ENCODE results near the gene TRIM75. TPM values are rescaled to one million over a fixed set of nuclear protein-coding genes. Genes with fewer than 3 reads are reported as not detected.

TRIM75 gene
- total and polyA plus RNA-seq, 2 experiments from 2014 or later = not detected

GRCh38 chr4:165060938-165061337 lies 7.3 kb downstream of the TRIM75 start:
- Mint-ChIP-seq H3K4me1 (no peaks in the 10 kb centered on the region), H3K27ac (no peak overlapping the region), H3K27me3 (ENCODE audit: insufficient read depth, low read depth, poor library complexity) (no peaks in the 10 kb centered on the region), H3K4me3 (no peak overlapping the region), H3K9me3 (no peaks in the 10 kb centered on the region), H3K36me3 (ENCODE audit: low read depth) (no peaks in the 10 kb centered on the region)
- no peaks in the 10 kb centered on the region for H3K36me3 ChIP-seq (ENCODE audit: insufficient read depth)
- 0 out of 2 replicates have a peak, but pooled peaks cover 3% of the 10 kb centered on the region for H3K9me2 ChIP-seq (ENCODE audit: insufficient read depth)
- H3K79me2 ChIP-seq (replicated peaks; ENCODE audit: insufficient read depth) = no peaks in the 10 kb centered on the region
- H3K4me2 ChIP-seq = no peak overlapping the region
- no peak overlapping the region for H3K27ac ChIP-seq (ENCODE audit: low read depth)
- peak; percentile 27; the same call in 1 of the 3 replicates for ATAC-seq
- H3F3A ChIP-seq (replicated peaks; ENCODE audit: low read depth) = no peaks in the 10 kb centered on the region
- no peaks in the 10 kb centered on the region for H4K20me1 ChIP-seq (replicated peaks; ENCODE audit: insufficient read depth)
- H3K27me3 ChIP-seq (ENCODE audit: insufficient read depth) = no peaks in the 10 kb centered on the region
- H3K4me1 ChIP-seq (ENCODE audit: insufficient read depth) = no peaks in the 10 kb centered on the region
- H2AFZ ChIP-seq = 0 out of 2 replicates have a peak overlapping the region, but pooled peaks have one; percentile 70
- peak; percentile 32 for DNase-seq (ENCODE audit: low spot score)
- H3K4me3 ChIP-seq = no peak overlapping the region
- no peak for TF ChIP-seq ETS1 (IDR thresholded peaks at IDR 0.05)
- TF ChIP-seq CTCF (conservative IDR thresholded peaks at IDR 0.05; ENCODE audit: low read depth in 2 of 2) = peak; percentile 41 to 43
- TF ChIP-seq EZH2 (IDR thresholded peaks at IDR 0.05; ENCODE audit: low read depth, unreplicated experiment) = no peak

GRCh38 chr4:165070560-165070959 lies 16.9 kb downstream of the TRIM75 start:
- H3K36me3 Mint-ChIP-seq (ENCODE audit: low read depth) = no peaks in the 10 kb centered on the region; the same call in 2 of the 3 replicates
- TF ChIP-seq NANOG (IDR thresholded peaks at IDR 0.05; ENCODE audit: borderline replicate concordance) (no peak), EZH2 (IDR thresholded peaks at IDR 0.05; ENCODE audit: low read depth, unreplicated experiment) (no peak), CREB1 (CRISPR knock-in tag; IDR thresholded peaks at IDR 0.05; ENCODE audit: low read depth) (no peak), ZNF331 (CRISPR knock-in tag; IDR thresholded peaks at IDR 0.05; ENCODE audit: low read depth) (no peak), ZNF114 (CRISPR knock-in tag; IDR thresholded peaks at IDR 0.05) (no peak), JUNB (IDR thresholded peaks at IDR 0.05; ENCODE audit: unreplicated experiment) (no peak), REST (IDR thresholded peaks at IDR 0.05; ENCODE audit: unreplicated experiment) (no peak), EZH2phosphoT487 (IDR thresholded peaks at IDR 0.05; ENCODE audit: unreplicated experiment) (no peak), ETS1 (IDR thresholded peaks at IDR 0.05) (no peak), CTCF (conservative IDR thresholded peaks at IDR 0.05; ENCODE audit: low read depth in 2 of 2) (no peak), POLR2AphosphoS5 (IDR thresholded peaks at IDR 0.05; ENCODE audit: low read depth) (no peak)

More at GRCh38 chr4:165070560-165070959, 16.9 kb downstream of the TRIM75 start:
- no peaks in the 10 kb centered on the region for H3K9me3 Mint-ChIP-seq
- peaks cover 3% of the 10 kb centered on the region for H3K27me3 Mint-ChIP-seq (ENCODE audit: insufficient read depth, low read depth, poor library complexity)
- no peak for ATAC-seq
- H3K4me3 Mint-ChIP-seq = no peak overlapping the region
- Histone ChIP-seq H3K4me1 (ENCODE audit: insufficient read depth) (no peaks in the 10 kb centered on the region), H3K4me3 (no peak overlapping the region), H3K79me2 (replicated peaks; ENCODE audit: insufficient read depth) (no peaks in the 10 kb centered on the region), H3K4me2 (no peak overlapping the region), H3K9me2 (ENCODE audit: insufficient read depth) (no peaks in the 10 kb centered on the region), H3K27me3 (ENCODE audit: insufficient read depth) (no peaks in the 10 kb centered on the region), H2AFZ (no peak overlapping the region), H4K20me1 (replicated peaks; ENCODE audit: insufficient read depth) (no peaks in the 10 kb centered on the region), H3K36me3 (ENCODE audit: insufficient read depth) (no peaks in the 10 kb centered on the region), H3K27ac (ENCODE audit: low read depth) (no peak overlapping the region), H3F3A (replicated peaks; ENCODE audit: low read depth) (no peaks in the 10 kb centered on the region)
- H3K4me1 Mint-ChIP-seq = peaks cover 13% of the 10 kb centered on the region
- H3K27ac Mint-ChIP-seq = no peak overlapping the region
- DNase-seq (ENCODE audit: low spot score) = no peak

Measured in GM23338 (cell line).